ENCODE data around the gene RAB44.

Gene RAB44

GRCh38 chr6:36682328-36683144, 15.1 kb upstream of the RAB44 start:
- Histone ChIP-seq H3K9me3 (ENCODE audit: low read length) (no peaks in the 10 kb centered on the region), H3K27ac (ENCODE audit: low read depth, low read length) (peak overlapping the region; percentile 57), H3K4me3 (ENCODE audit: low read depth in 1 of 2, low read length in 2 of 2) (peak overlapping the region in 1 of 2 donors; percentile 11), H3K4me1 (ENCODE audit: insufficient read depth, low read length) (peaks cover 26% of the 10 kb centered on the region), H3K36me3 (ENCODE audit: insufficient read depth, low read length) (peaks cover 36% of the 10 kb centered on the region), H3K27me3 (ENCODE audit: control insufficient read depth in 1 of 2, insufficient read depth in 2 of 2, low read length in 2 of 2) (no peaks in the 10 kb centered on the region), H3K9ac (ENCODE audit: low read length) (no peak overlapping the region)

DNA sequence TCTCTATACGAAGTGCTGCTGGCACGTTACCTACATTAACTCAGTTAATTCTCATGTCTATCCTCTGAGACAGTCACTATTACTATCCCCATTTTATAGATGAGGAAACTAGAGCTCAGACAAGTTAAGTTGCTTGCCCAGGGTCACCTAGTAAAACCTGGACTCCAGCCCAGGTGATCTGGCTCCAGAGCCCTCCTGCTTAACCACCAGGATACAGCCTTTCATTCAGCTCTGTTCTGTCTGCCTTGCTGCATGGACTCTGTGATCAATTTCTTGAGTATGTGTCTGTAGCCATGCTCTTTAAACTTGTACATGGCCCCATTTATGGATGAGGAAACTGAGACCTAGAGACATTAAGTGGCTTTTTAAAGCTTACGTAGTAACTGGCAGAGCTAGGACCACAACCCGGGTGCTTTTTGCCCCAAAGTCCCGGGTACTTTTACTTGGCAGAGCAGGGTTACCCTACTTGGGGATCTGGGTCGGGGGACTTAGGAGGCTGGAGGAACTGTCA, 14.4 kb upstream of the RAB44 start:
- Histone ChIP-seq H3K4me1 (ENCODE audit: insufficient read depth, low read length) (peaks cover 20% of the 10 kb centered on the region), H3K9me3 (ENCODE audit: low read length) (no peaks in the 10 kb centered on the region), H3K9ac (ENCODE audit: low read length) (peak overlapping the region; percentile 6), H3K4me3 (ENCODE audit: low read depth in 1 of 2, low read length in 2 of 2) (no peak overlapping the region), H3K27ac (ENCODE audit: low read depth, low read length) (peak overlapping the region; percentile 57), H3K36me3 (ENCODE audit: insufficient read depth, low read length) (peaks cover 36% of the 10 kb centered on the region), H3K27me3 (ENCODE audit: control insufficient read depth in 1 of 2, insufficient read depth in 2 of 2, low read length in 2 of 2) (no peaks in the 10 kb centered on the region)

- Histone ChIP-seq H3K4me1 (ENCODE audit: insufficient read depth, low read length) (peaks cover 19% of the 10 kb centered on the region), H3K4me3 (ENCODE audit: low read depth in 1 of 2, low read length in 2 of 2) (no peak overlapping the region), H3K36me3 (ENCODE audit: insufficient read depth, low read length) (peaks cover 36% of the 10 kb centered on the region), H3K27me3 (ENCODE audit: control insufficient read depth in 1 of 2, insufficient read depth in 2 of 2, low read length in 2 of 2) (no peaks in the 10 kb centered on the region), H3K9ac (ENCODE audit: low read length) (peak overlapping the region; percentile 6), H3K27ac (ENCODE audit: low read depth, low read length) (peak overlapping the region; percentile 57), H3K9me3 (ENCODE audit: low read length) (no peaks in the 10 kb centered on the region)
Observed at GRCh38 chr6:36683656-36684446, 13.8 kb upstream of the RAB44 start.

DNA sequence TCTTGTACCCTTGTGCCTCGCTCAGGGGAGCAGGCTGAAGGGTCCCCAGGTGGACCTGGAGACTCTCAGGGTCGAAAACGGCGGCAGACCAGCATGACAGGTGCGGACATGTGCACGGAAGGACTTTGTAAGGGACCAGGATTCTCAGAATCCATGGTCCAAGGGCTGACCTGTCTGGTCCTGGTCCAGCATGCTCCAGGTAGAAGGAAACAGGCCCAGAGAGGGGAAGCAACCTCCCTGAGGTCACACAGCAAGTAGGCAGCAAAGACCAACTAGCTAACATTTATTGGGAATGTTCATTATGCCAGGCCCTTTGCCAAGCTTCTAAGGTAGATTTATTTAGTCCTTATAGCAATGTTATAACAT, 13.2 kb upstream of the RAB44 start:
- H3K4me1 ChIP-seq (ENCODE audit: insufficient read depth, low read length): peaks cover 19% of the 10 kb centered on the region
- peaks cover 36% of the 10 kb centered on the region for H3K36me3 ChIP-seq (ENCODE audit: insufficient read depth, low read length)
- no peak overlapping the region for H3K9ac ChIP-seq (ENCODE audit: low read length)
- no peaks in the 10 kb centered on the region for H3K27me3 ChIP-seq (ENCODE audit: control insufficient read depth in 1 of 2, insufficient read depth in 2 of 2, low read length in 2 of 2)
- H3K9me3 ChIP-seq (ENCODE audit: low read length): no peaks in the 10 kb centered on the region
- no peak overlapping the region for H3K4me3 ChIP-seq (ENCODE audit: low read depth in 1 of 2, low read length in 2 of 2)
- H3K27ac ChIP-seq (ENCODE audit: low read depth, low read length): peak overlapping the region; percentile 3

- H3K27ac ChIP-seq (ENCODE audit: low read depth, low read length): peak overlapping the region; percentile 12
- H3K36me3 ChIP-seq (ENCODE audit: insufficient read depth, low read length): peaks cover 36% of the 10 kb centered on the region
Observed at GRCh38 chr6:36685166-36685924, 12.3 kb upstream of the RAB44 start.

GRCh38 chr6:36685926-36686667, 11.5 kb upstream of the RAB44 start:
- Histone ChIP-seq H3K36me3 (ENCODE audit: insufficient read depth, low read length) (peaks cover 36% of the 10 kb centered on the region), H3K27ac (ENCODE audit: low read depth, low read length) (peak overlapping the region; percentile 35), H3K9ac (ENCODE audit: low read length) (no peak overlapping the region), H3K4me3 (ENCODE audit: low read depth in 1 of 2, low read length in 2 of 2) (no peak overlapping the region), H3K9me3 (ENCODE audit: low read length) (no peaks in the 10 kb centered on the region), H3K4me1 (ENCODE audit: insufficient read depth, low read length) (peaks cover 14% of the 10 kb centered on the region), H3K27me3 (ENCODE audit: control insufficient read depth in 1 of 2, insufficient read depth in 2 of 2, low read length in 2 of 2) (no peaks in the 10 kb centered on the region)

More at GRCh38 chr6:36685166-36685924, 12.3 kb upstream of the RAB44 start:
- Histone ChIP-seq H3K27me3 (ENCODE audit: control insufficient read depth in 1 of 2, insufficient read depth in 2 of 2, low read length in 2 of 2) (no peaks in the 10 kb centered on the region), H3K4me3 (ENCODE audit: low read depth in 1 of 2, low read length in 2 of 2) (no peak overlapping the region), H3K4me1 (ENCODE audit: insufficient read depth, low read length) (peaks cover 19% of the 10 kb centered on the region), H3K9me3 (ENCODE audit: low read length) (no peaks in the 10 kb centered on the region), H3K9ac (ENCODE audit: low read length) (no peak overlapping the region)

- H3K27ac ChIP-seq (ENCODE audit: low read depth, low read length): no peak overlapping the region
- H3K9ac ChIP-seq (ENCODE audit: low read length): no peak overlapping the region
- peaks cover 36% of the 10 kb centered on the region for H3K36me3 ChIP-seq (ENCODE audit: insufficient read depth, low read length)
- no peaks in the 10 kb centered on the region for H3K27me3 ChIP-seq (ENCODE audit: control insufficient read depth in 1 of 2, insufficient read depth in 2 of 2, low read length in 2 of 2)
- H3K4me1 ChIP-seq (ENCODE audit: insufficient read depth, low read length): peaks cover 10% of the 10 kb centered on the region
- no peak overlapping the region for H3K4me3 ChIP-seq (ENCODE audit: low read depth in 1 of 2, low read length in 2 of 2)
- no peaks in the 10 kb centered on the region for H3K9me3 ChIP-seq (ENCODE audit: low read length)
Observed at GRCh38 chr6:36686668-36687513, 10.7 kb upstream of the RAB44 start.

GRCh38 chr6:36688063-36688738, 9.4 kb upstream of the RAB44 start:
- H3K9ac ChIP-seq (ENCODE audit: low read length): no peak overlapping the region
- peaks cover 4% of the 10 kb centered on the region for H3K4me1 ChIP-seq (ENCODE audit: insufficient read depth, low read length)
- peaks cover 36% of the 10 kb centered on the region for H3K36me3 ChIP-seq (ENCODE audit: insufficient read depth, low read length)
- no peak overlapping the region for H3K4me3 ChIP-seq (ENCODE audit: low read depth in 1 of 2, low read length in 2 of 2)
- H3K27me3 ChIP-seq (ENCODE audit: control insufficient read depth in 1 of 2, insufficient read depth in 2 of 2, low read length in 2 of 2): no peaks in the 10 kb centered on the region
- no peaks in the 10 kb centered on the region for H3K9me3 ChIP-seq (ENCODE audit: low read length)
- no peak overlapping the region for H3K27ac ChIP-seq (ENCODE audit: low read depth, low read length)

- Histone ChIP-seq H3K27ac (ENCODE audit: low read depth, low read length) (no peak overlapping the region), H3K36me3 (ENCODE audit: insufficient read depth, low read length) (peaks cover 34% of the 10 kb centered on the region), H3K4me1 (ENCODE audit: insufficient read depth, low read length) (peaks cover 4% of the 10 kb centered on the region), H3K4me3 (ENCODE audit: low read depth in 1 of 2, low read length in 2 of 2) (no peak overlapping the region), H3K27me3 (ENCODE audit: control insufficient read depth in 1 of 2, insufficient read depth in 2 of 2, low read length in 2 of 2) (no peaks in the 10 kb centered on the region), H3K9ac (ENCODE audit: low read length) (no peak overlapping the region), H3K9me3 (ENCODE audit: low read length) (no peaks in the 10 kb centered on the region)
Observed at GRCh38 chr6:36688739-36689075, 8.9 kb upstream of the RAB44 start.

DNA sequence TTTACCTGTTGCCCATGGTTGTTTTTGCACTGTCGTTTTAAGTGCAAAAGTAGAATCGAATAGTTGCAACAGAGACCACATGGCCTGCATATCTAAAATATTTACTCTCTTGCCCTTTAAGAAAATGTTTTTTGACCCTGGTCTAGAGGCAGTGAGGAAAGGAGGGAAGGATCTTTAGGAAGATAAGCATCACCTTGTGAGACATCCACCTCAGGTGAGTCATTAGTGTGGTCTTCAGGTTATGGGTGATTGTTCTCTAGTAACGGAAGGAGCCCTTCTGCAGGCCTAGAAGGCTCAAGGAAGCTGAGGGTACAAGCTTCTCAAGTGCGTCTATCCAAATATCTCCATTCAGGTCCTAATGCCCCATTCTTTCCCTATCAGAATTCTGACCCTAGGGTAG, 6.6 kb upstream of the RAB44 start:
- no peak overlapping the region for H3K27ac ChIP-seq (ENCODE audit: low read depth, low read length)

More for the DNA sequence above, 6.6 kb upstream of the RAB44 start:
- H3K36me3 ChIP-seq (ENCODE audit: insufficient read depth, low read length): peaks cover 11% of the 10 kb centered on the region
- H3K9me3 ChIP-seq (ENCODE audit: low read length): no peaks in the 10 kb centered on the region
- no peaks in the 10 kb centered on the region for H3K27me3 ChIP-seq (ENCODE audit: control insufficient read depth in 1 of 2, insufficient read depth in 2 of 2, low read length in 2 of 2)
- H3K4me3 ChIP-seq (ENCODE audit: low read depth in 1 of 2, low read length in 2 of 2): no peak overlapping the region
- peaks cover 4% of the 10 kb centered on the region for H3K4me1 ChIP-seq (ENCODE audit: insufficient read depth, low read length)
- H3K9ac ChIP-seq (ENCODE audit: low read length): no peak overlapping the region

Measured in muscle layer of colon (tissue), 2 donors.